ENCODE results near the gene SMARCA4.

SMARCA4 gene

DNA sequence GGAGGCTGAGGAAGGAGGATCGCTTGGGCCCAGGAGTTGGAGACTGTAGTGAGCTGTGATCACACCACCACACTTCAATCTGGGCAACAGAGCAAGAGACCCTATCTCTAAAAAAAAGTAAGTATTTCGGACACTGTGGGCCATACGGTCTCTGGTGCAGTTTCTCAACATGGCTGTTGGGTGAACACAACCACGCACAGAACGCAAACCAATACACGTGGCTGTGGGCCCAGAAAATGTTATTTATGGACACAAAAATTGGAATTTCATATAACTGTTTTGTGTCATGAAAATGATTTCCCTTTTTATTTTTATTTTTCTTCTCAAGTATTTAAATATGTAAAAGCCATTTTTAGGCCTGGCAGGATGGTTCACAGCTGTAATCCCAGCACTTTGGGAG is 147.9 kb downstream of the SMARCA4 start:
- DNase-seq: no peak

DNA sequence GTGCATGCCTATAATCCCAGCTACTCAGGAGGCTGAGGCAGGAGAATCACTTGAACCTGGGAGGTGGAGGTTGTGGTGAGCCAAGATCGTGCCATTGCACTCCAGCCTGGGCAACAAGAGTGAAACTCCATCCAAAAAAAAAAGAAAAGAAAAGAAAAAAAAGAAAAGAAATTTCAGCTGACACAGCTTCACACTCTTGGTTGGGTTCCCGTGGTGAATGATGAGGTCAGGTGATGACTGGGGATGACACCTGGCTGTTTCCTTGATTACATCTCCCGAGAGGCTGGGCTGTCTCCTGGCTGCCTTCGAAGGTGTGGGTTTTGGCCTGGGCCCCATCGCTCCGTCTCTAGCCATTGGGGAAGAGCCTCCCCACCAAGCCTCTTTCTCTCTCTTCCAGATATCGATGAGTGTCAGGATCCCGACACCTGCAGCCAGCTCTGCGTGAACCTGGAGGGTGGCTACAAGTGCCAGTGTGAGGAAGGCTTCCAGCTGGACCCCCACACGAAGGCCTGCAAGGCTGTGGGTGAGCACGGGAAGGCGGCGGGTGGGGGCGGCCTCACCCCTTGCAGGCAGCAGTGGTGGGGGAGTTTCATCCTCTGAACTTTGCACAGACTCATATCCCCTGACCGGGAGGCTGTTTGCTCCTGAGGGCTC is 150.4 kb downstream of the SMARCA4 start:
- DNase-seq: no peak

DNA sequence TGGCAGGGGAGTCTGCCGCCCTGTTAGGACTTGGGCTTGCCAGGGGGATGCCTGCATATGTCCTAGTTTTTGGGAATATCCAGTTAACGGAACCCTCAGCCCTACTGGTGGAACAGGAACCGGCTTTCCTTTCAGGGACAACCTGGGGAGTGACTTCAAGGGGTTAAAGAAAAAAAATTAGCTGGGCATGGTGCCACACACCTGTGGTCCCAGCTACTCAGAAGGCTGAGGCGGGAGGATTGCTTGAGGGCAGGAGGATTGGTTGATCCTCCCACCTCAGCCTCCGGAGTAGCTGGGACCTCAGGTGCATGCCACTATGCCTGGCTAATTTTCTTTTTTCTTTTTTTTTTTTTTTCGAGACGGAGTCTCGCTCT is 150.9 kb downstream of the SMARCA4 start:
- no peak for DNase-seq
